ENCODE results near the gene BEND4. TPM values are rescaled to one million over a fixed set of nuclear protein-coding genes. Genes with fewer than 3 reads are reported as not detected.

The BEND4 gene
- total RNA-seq, 1 donor from 2014 or later, result 0.32 TPM

DNA sequence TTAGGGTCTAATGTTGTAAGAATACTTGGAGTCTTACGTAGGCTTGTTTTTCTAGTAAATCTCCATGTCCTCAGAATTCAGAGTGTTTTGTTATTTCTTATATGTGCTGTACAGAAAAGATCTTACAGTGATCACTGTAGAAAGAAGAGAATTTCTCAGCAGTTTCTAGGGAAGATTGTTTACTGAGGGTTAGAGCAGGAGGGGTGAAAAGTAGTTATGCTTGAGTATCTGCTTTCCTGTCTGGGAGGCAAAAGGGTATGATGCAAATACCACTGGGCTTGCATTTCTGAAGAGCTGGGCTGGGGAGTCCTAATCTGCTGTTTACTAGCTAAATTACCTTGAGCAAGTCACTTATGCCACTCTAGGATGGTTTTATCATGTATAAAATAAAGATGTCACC is 78.2 kb downstream of the BEND4 start:
- Mint-ChIP-seq H3K4me1 (ENCODE audit: low read depth, unreplicated experiment) (peaks cover 3% of the 10 kb centered on the region), H3K36me3 (ENCODE audit: low read depth, unreplicated experiment) (no peaks in the 10 kb centered on the region), H3K9me3 (ENCODE audit: unreplicated experiment) (no peaks in the 10 kb centered on the region), H3K27ac (ENCODE audit: unreplicated experiment) (peak overlapping the region; percentile 83), H3K4me3 (ENCODE audit: unreplicated experiment) (no peak overlapping the region), H3K27me3 (ENCODE audit: low read depth, unreplicated experiment) (no peaks in the 10 kb centered on the region)
- H3K36me3 ChIP-seq (ENCODE audit: insufficient read depth, low read length), result peaks cover 3% of the 10 kb centered on the region
- no peaks in the 10 kb centered on the region for H3K79me2 ChIP-seq (ENCODE audit: insufficient read depth, low read length)
- no peak overlapping the region for H2AFZ ChIP-seq (ENCODE audit: low read depth, low read length)
- no peak overlapping the region for H3K9ac ChIP-seq (ENCODE audit: low read length)
- H4K20me1 ChIP-seq (ENCODE audit: insufficient read depth, low read length), result no peaks in the 10 kb centered on the region
- TF ChIP-seq, protein P1, sequence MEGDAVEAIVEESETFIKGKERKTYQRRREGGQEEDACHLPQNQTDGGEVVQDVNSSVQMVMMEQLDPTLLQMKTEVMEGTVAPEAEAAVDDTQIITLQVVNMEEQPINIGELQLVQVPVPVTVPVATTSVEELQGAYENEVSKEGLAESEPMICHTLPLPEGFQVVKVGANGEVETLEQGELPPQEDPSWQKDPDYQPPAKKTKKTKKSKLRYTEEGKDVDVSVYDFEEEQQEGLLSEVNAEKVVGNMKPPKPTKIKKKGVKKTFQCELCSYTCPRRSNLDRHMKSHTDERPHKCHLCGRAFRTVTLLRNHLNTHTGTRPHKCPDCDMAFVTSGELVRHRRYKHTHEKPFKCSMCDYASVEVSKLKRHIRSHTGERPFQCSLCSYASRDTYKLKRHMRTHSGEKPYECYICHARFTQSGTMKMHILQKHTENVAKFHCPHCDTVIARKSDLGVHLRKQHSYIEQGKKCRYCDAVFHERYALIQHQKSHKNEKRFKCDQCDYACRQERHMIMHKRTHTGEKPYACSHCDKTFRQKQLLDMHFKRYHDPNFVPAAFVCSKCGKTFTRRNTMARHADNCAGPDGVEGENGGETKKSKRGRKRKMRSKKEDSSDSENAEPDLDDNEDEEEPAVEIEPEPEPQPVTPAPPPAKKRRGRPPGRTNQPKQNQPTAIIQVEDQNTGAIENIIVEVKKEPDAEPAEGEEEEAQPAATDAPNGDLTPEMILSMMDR (IDR thresholded peaks at IDR 0.05; ENCODE audit: insufficient read depth, low read depth, low read length), result no peak
- TF ChIP-seq EZH2 (IDR thresholded peaks at IDR 0.05; ENCODE audit: insufficient read depth, low read length), result no peak
- no peak overlapping the region for H3K4me2 ChIP-seq (ENCODE audit: low read length)
- no peaks in the 10 kb centered on the region for H3K27me3 ChIP-seq (ENCODE audit: insufficient read depth, low read length)
- FAIRE-seq (no peak), DNase-seq (ENCODE audit: low read depth) (no peak)
- no peaks in the 10 kb centered on the region for H3K9me3 ChIP-seq (ENCODE audit: insufficient read depth, low read depth, low read length)
- H3K27ac ChIP-seq (ENCODE audit: low read depth, low read length), result no peak overlapping the region
- H3K4me1 ChIP-seq (ENCODE audit: insufficient read depth, low read length), result no peaks in the 10 kb centered on the region
- H3K4me3 ChIP-seq (ENCODE audit: insufficient read depth, low read depth, low read length), result no peak overlapping the region

DNA sequence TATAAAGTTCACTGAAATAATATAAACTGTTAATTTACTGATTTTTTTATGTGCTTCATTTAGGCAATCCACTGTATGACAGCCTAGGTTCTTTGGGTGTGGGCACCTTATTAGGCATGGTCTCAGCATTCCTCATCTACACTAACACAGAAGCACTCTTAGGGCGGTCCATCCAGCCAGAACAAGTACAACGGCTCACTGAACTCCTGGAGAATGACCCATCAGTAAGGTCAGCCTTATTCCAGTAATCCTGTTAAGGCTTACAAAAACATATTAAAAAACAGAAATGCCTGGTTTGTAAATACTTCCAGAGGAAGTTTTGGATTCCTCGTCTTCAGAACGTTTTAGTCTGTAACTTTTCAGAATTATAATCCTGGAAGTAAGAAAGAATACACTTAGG is 82.0 kb downstream of the BEND4 start:
- H3K79me2 ChIP-seq (ENCODE audit: insufficient read depth, low read length), result no peaks in the 10 kb centered on the region
- no peak for TF ChIP-seq EZH2 (IDR thresholded peaks at IDR 0.05; ENCODE audit: insufficient read depth, low read length)
- TF ChIP-seq, protein P1 (IDR thresholded peaks at IDR 0.05; ENCODE audit: insufficient read depth, low read depth, low read length), result no peak
- H3K9me3 Mint-ChIP-seq (ENCODE audit: unreplicated experiment), result no peaks in the 10 kb centered on the region
- no peaks in the 10 kb centered on the region for H4K20me1 ChIP-seq (ENCODE audit: insufficient read depth, low read length)
- H3K9ac ChIP-seq (ENCODE audit: low read length), result no peak overlapping the region
- DNase-seq (ENCODE audit: low read depth) (no peak), FAIRE-seq (no peak)
- H3K27me3 ChIP-seq (ENCODE audit: insufficient read depth, low read length), result no peaks in the 10 kb centered on the region
- peaks cover 3% of the 10 kb centered on the region for H3K4me1 Mint-ChIP-seq (ENCODE audit: low read depth, unreplicated experiment)
- H2AFZ ChIP-seq (ENCODE audit: low read depth, low read length), result no peak overlapping the region
- no peak overlapping the region for H3K4me3 ChIP-seq (ENCODE audit: insufficient read depth, low read depth, low read length)
- no peaks in the 10 kb centered on the region for H3K4me1 ChIP-seq (ENCODE audit: insufficient read depth, low read length)
- H3K27ac Mint-ChIP-seq (ENCODE audit: unreplicated experiment), result no peak overlapping the region
- no peak overlapping the region for H3K27ac ChIP-seq (ENCODE audit: low read depth, low read length)
- H3K9me3 ChIP-seq (ENCODE audit: insufficient read depth, low read depth, low read length), result no peaks in the 10 kb centered on the region
- H3K36me3 ChIP-seq (ENCODE audit: insufficient read depth, low read length), result peaks cover 13% of the 10 kb centered on the region
- H3K4me2 ChIP-seq (ENCODE audit: low read length), result no peak overlapping the region
- H3K36me3 Mint-ChIP-seq (ENCODE audit: low read depth, unreplicated experiment), result peaks cover 2% of the 10 kb centered on the region
- H3K27me3 Mint-ChIP-seq (ENCODE audit: low read depth, unreplicated experiment), result no peaks in the 10 kb centered on the region
- H3K4me3 Mint-ChIP-seq (ENCODE audit: unreplicated experiment), result no peak overlapping the region

DNA sequence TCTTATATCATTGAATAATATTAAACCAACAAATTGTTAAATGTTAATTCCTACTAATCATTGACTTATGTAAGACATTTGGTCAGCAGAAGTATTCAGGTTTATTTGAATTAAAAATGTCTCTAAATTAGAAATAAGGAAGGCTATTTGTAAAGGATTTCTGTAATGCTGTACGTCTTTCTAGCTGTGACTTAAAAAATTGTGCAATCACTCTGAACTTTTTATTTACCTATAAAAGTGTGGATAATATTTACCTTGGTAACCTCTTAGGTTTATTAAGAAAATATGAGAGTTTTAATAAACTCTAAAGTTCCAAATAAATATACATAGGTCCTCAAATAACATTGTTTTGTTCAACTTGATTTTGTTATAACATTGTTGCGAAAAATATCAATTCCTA is 85.2 kb downstream of the BEND4 start:
- TF ChIP-seq, protein P1 (IDR thresholded peaks at IDR 0.05; ENCODE audit: insufficient read depth, low read depth, low read length), result no peak
- no peak for TF ChIP-seq EZH2 (IDR thresholded peaks at IDR 0.05; ENCODE audit: insufficient read depth, low read length)
- Mint-ChIP-seq H3K27ac (ENCODE audit: unreplicated experiment) (no peak overlapping the region), H3K9me3 (ENCODE audit: unreplicated experiment) (no peaks in the 10 kb centered on the region), H3K4me3 (ENCODE audit: unreplicated experiment) (no peak overlapping the region), H3K36me3 (ENCODE audit: low read depth, unreplicated experiment) (peaks cover 4% of the 10 kb centered on the region), H3K4me1 (ENCODE audit: low read depth, unreplicated experiment) (no peaks in the 10 kb centered on the region), H3K27me3 (ENCODE audit: low read depth, unreplicated experiment) (no peaks in the 10 kb centered on the region)
- no peak overlapping the region for H3K4me2 ChIP-seq (ENCODE audit: low read length)
- H3K27ac ChIP-seq (ENCODE audit: low read depth, low read length), result no peak overlapping the region
- no peaks in the 10 kb centered on the region for H3K9me3 ChIP-seq (ENCODE audit: insufficient read depth, low read depth, low read length)
- no peaks in the 10 kb centered on the region for H3K27me3 ChIP-seq (ENCODE audit: insufficient read depth, low read length)
- no peak overlapping the region for H3K4me3 ChIP-seq (ENCODE audit: insufficient read depth, low read depth, low read length)
- H3K79me2 ChIP-seq (ENCODE audit: insufficient read depth, low read length), result no peaks in the 10 kb centered on the region
- H3K9ac ChIP-seq (ENCODE audit: low read length), result no peak overlapping the region
- no peak overlapping the region for H2AFZ ChIP-seq (ENCODE audit: low read depth, low read length)
- no peaks in the 10 kb centered on the region for H4K20me1 ChIP-seq (ENCODE audit: insufficient read depth, low read length)
- FAIRE-seq (no peak), DNase-seq (ENCODE audit: low read depth) (no peak)
- peaks cover 20% of the 10 kb centered on the region for H3K36me3 ChIP-seq (ENCODE audit: insufficient read depth, low read length)
- no peaks in the 10 kb centered on the region for H3K4me1 ChIP-seq (ENCODE audit: insufficient read depth, low read length)
